IPS-18c (cell line): ENCODE measurements around the gene SLC66A3.

ENCODE experiments used
- H3K4me3 ChIP-seq: 2 replicates; pipeline ENCODE4 v1.7.0; 2013; ENCODE audit warnings: low read depth, mild to moderate bottlenecking, low read length, moderate library complexity; ENCODE audit not compliant: insufficient read depth
- H3K9me3 ChIP-seq: one replicate; pipeline ENCODE4 v1.6.1; 2013; ENCODE audit warnings: mild to moderate bottlenecking, low read length, moderate library complexity; ENCODE audit not compliant: control insufficient read depth, insufficient read depth

Gene SLC66A3

DNA sequence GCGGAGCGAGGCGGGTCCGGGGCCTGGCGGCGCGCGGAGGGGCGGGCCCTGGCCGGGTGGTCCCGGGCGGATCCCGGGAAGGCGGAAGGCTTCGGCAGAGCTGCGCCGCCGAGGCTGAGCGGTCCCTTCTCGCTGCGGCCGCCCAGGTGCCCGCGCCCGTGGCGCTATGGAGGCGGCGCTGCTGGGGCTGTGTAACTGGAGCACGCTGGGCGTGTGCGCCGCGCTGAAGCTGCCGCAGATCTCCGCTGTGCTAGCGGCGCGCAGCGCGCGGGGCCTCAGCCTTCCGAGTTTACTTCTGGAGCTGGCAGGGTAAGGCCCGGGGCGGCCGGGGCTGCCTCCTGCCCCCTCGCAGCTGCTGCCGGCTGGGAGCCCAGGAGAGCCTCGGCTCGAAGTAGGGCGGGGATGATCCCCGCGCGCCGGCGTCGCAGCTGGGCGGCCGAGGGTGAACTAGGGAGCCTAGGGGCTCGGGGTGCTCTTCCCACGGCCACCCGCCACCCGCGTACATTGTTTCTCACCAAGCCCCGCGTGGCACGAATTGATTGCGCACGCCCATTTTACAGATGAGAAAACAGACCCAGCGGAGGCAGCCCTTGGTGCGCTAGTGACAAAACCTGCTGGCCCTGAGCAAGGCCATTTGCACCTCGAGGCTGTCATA, at the start of gene SLC66A3:
Gene SLC66A3 (plus strand): TSS at position 87 of the 655 bp plus-strand sequence. CDS start 80 bp downstream, at position 167.
- Histone ChIP-seq H3K9me3 (no peaks in the 10 kb centered on the region), H3K4me3 (peak within 1 kb of the TSS; percentile 57)

GRCh38 chr2:11109002-11109401, 46.3 kb upstream of the SLC66A3 start:
- no peaks in the 10 kb centered on the region for H3K9me3 ChIP-seq
- H3K4me3 ChIP-seq, result no peak overlapping the region

DNA sequence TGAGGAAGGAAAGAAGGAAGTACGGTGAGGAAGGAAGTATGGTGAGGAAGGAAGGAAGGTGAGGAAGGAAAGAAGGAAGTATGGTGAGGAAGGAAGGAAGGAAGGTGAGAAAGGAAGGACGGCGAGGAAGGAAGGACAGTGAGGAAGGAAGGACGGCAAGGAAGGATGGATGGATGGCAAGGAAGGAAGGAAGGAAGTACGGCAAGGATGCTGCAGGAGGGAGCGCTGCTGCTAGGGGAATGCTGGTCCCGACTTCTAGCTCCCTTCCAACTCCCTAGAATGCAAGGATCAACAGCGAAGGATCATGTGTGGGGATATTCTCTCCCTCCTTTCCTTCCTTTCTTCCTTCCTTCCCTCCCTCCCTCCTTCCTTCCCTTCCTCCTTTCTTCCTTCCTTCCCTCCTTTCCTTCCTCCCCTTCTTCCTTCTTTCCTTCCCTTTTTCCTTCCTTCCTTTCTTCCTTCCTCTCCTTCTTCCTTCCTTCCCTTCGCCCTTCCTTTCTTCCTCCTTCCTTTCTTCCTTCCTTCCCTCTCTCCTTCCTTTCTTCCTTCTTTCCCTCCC, 42.3 kb upstream of the SLC66A3 start:
- H3K9me3 ChIP-seq, result no peaks in the 10 kb centered on the region
- H3K4me3 ChIP-seq, result peak overlapping the region; percentile 3; the same call in 1 of the 2 replicates

- Histone ChIP-seq H3K4me3 (no peak overlapping the region), H3K9me3 (no peaks in the 10 kb centered on the region)
Measured at GRCh38 chr2:11117776-11118175, 37.5 kb upstream of the SLC66A3 start.

- Histone ChIP-seq H3K9me3 (no peaks in the 10 kb centered on the region), H3K4me3 (no peak overlapping the region)
Measured at GRCh38 chr2:11118761-11119160, 36.5 kb upstream of the SLC66A3 start.

GRCh38 chr2:11121099-11121822, 34.0 kb upstream of the SLC66A3 start:
- Histone ChIP-seq H3K9me3 (no peaks in the 10 kb centered on the region), H3K4me3 (no peak overlapping the region)

DNA sequence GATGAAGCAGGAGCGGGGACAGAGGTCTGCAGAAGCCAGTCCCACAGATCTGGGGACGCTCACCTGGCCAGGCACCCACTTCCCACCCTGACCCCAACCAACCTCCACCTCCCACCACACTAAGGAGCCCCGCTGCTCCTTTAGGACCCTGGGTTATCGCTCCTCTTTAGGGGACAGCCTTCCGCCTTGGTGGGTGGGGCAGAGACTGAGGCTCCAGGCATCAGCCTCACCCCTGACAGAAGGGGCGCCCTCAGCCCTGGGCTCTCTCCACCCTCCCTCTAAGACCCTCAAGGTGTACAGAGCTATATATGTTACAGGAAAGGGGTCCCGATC, 33.5 kb upstream of the SLC66A3 start:
- no peak overlapping the region for H3K4me3 ChIP-seq
- no peaks in the 10 kb centered on the region for H3K9me3 ChIP-seq

GRCh38 chr2:11122380-11122779, 32.9 kb upstream of the SLC66A3 start:
- Histone ChIP-seq H3K4me3 (no peak overlapping the region), H3K9me3 (no peaks in the 10 kb centered on the region)

DNA sequence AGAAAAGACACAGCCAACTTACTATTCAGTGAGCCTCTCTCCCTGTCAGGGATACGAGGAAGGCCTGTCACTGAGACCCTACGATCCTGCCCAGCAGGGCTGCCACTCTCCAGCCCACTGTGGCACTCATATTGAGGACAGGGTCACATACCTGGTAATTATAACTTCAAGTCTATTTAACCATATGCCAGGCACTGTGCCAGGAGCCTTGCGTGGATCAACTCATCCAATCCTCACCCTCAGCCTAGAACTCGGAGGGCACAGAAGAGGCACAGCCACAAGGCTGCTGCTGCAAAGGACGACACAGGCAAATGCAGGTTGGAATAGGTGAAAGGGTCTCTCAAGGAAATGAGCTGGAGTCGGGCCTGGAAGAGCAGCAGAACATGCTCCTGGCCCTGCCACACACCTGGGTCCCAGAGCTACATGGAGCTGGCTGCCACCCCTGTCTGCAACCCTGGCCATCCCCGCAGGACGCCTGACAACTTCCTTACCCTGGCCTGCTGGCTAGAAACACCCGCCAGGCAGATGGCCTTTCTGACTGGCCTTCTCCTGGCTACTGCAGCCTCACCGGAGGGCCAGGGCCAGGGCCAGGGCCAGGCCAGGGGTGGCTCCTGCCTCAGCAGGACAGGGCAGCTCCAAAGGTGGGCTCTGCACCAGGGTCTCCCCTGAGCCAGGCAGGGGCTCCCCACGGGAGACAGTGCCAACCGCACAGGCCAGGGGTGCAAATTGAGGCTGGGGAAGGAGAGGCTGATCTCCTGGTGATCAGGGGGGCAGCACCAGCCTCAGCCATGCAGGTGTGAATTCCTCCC, 32.1 kb upstream of the SLC66A3 start:
- no peak overlapping the region for H3K4me3 ChIP-seq

GRCh38 chr2:11123856-11124759, 31.2 kb upstream of the SLC66A3 start:
- H3K4me3 ChIP-seq, result no peak overlapping the region

More for the DNA sequence above, 32.1 kb upstream of the SLC66A3 start:
- no peaks in the 10 kb centered on the region for H3K9me3 ChIP-seq

DNA sequence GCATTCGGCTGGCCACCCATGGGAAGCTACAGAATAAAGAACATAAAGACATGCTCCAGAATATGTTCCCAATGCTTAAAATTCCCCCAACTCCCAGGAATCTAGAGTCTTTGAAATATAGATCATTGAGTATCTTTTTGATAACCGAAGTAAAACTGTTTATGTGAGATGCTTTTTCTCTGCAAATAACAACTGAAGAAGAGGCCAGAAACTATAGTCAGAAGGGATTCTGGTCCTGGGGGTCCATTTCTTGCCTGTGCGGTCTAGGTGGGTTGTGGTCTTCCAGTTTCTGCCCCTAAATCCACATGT, 30.6 kb upstream of the SLC66A3 start:
- H3K4me3 ChIP-seq, result no peak overlapping the region
- H3K9me3 ChIP-seq, result no peaks in the 10 kb centered on the region

More at GRCh38 chr2:11123856-11124759, 31.2 kb upstream of the SLC66A3 start:
- no peaks in the 10 kb centered on the region for H3K9me3 ChIP-seq

- Histone ChIP-seq H3K4me3 (no peak overlapping the region), H3K9me3 (no peaks in the 10 kb centered on the region)
Measured at GRCh38 chr2:11127761-11128160, 27.5 kb upstream of the SLC66A3 start.

DNA sequence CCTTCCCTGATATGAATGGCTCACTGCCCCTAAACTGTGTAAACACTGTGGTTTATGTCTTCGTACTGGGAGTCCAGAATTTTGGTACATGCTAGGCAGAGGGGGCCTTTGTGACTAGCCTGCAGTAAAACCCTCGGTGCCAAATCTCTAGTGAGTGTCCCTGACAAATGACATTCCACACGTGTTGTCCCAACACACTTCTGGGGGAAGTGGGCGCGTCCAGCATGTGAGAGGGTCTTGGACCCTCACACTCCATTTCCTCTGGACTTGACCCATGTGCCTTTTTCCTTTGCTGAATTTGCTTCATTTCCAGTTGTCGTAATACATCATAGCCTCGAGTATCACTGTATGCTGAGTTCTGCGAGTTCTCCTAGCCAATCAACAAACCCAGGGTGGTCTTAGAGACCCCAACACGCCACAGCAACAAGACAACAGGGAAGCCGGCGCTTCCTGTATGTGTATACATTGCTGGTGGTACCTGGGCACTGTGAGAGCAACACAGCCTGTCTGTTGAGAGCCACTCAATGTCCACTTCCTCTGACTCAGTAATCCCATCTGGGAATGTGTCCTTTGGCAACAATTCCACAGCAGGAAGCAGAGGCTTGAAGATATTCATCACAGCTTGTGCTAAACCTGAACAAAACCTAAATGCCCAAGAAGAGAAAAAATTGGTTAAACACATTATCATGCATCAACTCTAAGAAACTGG, 26.9 kb upstream of the SLC66A3 start:
- Histone ChIP-seq H3K9me3 (no peaks in the 10 kb centered on the region), H3K4me3 (no peak overlapping the region)

DNA sequence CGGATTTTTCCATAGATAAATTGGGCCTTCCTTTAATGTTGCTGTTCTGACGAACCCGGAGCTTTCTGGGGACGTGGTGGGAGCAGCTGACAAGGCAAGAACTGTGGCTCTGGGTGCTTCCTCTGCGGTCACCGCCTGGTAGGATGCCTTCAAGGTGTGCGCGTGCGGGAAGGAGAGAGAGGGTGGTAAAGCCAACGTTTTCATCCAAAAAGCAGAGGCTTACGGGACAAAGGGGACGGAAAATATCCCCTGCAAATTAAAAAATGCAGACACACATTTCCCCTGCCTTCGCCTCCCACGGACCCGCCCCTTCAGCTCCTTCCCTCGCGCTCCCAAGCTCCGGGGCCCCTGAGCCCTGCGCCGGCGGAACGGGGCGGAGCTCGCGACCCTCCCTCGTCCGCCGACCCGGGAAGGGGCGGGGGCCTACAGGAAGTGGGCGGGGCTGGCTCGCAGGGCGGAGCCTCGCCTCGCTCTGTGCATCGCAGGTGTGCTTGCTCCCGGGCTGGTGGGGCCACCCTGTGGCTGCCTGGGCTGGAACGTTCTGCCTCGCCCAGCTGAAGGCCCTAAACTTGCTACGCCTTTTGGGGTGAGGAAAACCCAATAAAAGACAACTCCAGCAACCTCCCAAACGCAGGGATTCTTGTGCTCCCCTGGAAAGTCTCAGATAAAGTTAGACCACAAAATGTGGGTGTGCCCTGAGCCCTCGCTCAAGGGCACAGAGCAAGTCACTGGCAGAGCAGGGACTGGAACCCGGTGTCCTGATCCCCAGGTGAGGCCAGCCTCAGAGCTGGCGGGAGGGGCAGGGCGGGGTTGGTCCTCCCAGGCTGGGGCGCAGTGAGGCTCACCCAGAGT, 25.4 kb upstream of the SLC66A3 start:
- peak overlapping the region; percentile 47 for H3K4me3 ChIP-seq
- H3K9me3 ChIP-seq, result no peaks in the 10 kb centered on the region

DNA sequence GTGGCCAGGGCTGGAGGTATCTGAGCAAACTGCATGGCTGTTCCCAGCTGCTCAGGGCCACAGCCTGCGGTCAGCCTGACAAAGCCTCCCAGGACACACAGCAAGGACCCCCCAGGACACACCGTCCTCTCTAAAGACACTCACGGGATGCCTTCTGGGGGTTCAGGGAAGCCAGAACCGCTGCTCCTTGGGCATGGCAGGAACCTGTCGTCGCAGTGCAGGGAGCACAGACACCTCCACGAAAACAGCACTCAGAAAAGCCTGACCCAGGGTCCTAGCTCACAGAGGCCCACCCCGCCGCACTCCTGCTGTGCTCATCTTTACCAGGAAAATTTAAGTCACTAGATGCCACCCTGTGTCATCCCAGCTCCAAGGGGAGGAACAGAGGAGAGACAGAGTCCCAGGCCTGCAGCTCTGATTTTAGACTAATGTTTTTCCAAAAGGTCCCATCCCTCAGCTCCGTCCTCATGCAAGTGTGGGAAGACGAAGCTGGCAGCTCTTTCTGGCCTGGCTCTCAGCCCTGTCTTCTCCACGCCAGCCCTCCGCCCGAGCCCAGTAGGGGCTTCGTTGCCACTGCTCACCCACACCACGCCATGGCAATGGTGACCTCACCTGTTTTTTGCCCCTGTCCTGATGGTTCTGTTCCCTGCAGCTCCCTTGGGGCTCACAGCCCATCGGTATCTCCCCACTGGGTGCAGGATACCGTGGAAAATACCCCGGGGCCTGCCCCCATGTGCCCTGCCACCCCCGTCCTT, 23.9 kb upstream of the SLC66A3 start:
- H3K4me3 ChIP-seq, result no peak overlapping the region
- H3K9me3 ChIP-seq, result no peaks in the 10 kb centered on the region
